ENCODE results near the gene FAM89A. TPM values are rescaled to one million over a fixed set of nuclear protein-coding genes. Genes with fewer than 3 reads are reported as not detected.

Gene FAM89A
- polyA plus RNA-seq, 1 of the 3 experiments (the other 2 are of a cell fraction) = 2.7 TPM

DNA sequence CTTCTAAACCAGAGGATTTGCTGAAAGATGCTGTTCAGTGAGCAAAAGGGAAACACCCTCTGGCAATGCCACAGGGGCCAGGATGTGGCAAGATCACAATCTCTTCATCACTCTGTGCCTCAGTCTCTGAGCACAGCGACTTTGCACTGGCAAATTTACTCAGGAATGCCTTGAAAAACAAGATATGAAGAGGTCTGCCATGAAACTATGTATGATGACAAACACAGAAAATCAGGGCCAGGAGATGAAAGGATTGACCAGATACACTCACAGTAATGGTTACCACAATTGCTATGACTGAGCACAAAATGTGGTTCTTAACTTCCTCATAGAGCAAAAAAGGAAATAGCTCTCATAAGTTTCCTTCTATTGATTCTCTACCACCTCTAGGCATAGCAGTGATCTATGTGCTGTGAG is 67.2 kb downstream of the FAM89A start:
- POLR2A ChIA-PET = no interaction called here
- CTCF ChIA-PET = no interaction called here
- no peak for DNase-seq

More for the DNA sequence above, 67.2 kb downstream of the FAM89A start:
- H3K9me2 ChIP-seq = no peaks in the 10 kb centered on the region
- H3K9ac ChIP-seq = no peak overlapping the region
- H3K4me1 ChIP-seq (ENCODE audit: control insufficient read depth in 1 of 2, insufficient read depth in 2 of 2, low read depth in 1 of 2, low read length in 1 of 2) = peaks cover 0 to 7% of the 10 kb centered on the region in 2 experiments; a peak in 2 of 4 replicates
- no peaks in the 10 kb centered on the region for H4K20me1 ChIP-seq (ENCODE audit: insufficient read depth)
- H3K9me3 ChIP-seq = no peaks in the 10 kb centered on the region
- no peaks in the 10 kb centered on the region for H3K27me3 ChIP-seq (ENCODE audit: insufficient read depth)
- no peak overlapping the region for H3K27ac ChIP-seq (ENCODE audit: low read depth in 2 of 2, low read length in 1 of 2)
- peaks cover 5% of the 10 kb centered on the region for H3F3A ChIP-seq (replicated peaks; ENCODE audit: insufficient read depth)
- 50% methylated on average over 1 of the region's 1 CpG for WGBS (ENCODE audit: low lambda C conversion rate)
- no peak overlapping the region for H3K4me3 ChIP-seq (ENCODE audit: low read depth in 2 of 2, low read length in 1 of 2)
- no peak overlapping the region for H3K4me2 ChIP-seq
- H3K79me2 ChIP-seq (ENCODE audit: insufficient read depth) = peaks cover 19% of the 10 kb centered on the region; the same call in 1 of the 2 replicates
- H2AFZ ChIP-seq (ENCODE audit: low read depth) = no peak overlapping the region
- TF ChIP-seq TAF1 (IDR thresholded peaks at IDR 0.05; ENCODE audit: borderline replicate concordance, low read depth, low read length) (no peak), TEAD4 (IDR thresholded peaks at IDR 0.05; ENCODE audit: borderline replicate concordance, insufficient read depth) (no peak), YY1 (IDR thresholded peaks at IDR 0.05; ENCODE audit: low read depth) (no peak), TCF12 (IDR thresholded peaks at IDR 0.05) (no peak), SMC3 (IDR thresholded peaks at IDR 0.05; ENCODE audit: low read depth, low read length) (no peak), RAD21 (IDR thresholded peaks at IDR 0.05; ENCODE audit: low read length) (no peak), NFIC (IDR thresholded peaks at IDR 0.05; ENCODE audit: borderline replicate concordance) (no peak), MXI1 (IDR thresholded peaks at IDR 0.05; ENCODE audit: low read depth, low read length) (no peak), RCOR1 (IDR thresholded peaks at IDR 0.05; ENCODE audit: low read length) (no peak), RFX5 (IDR thresholded peaks at IDR 0.05; ENCODE audit: low read length) (no peak), FOXJ3 (CRISPR knock-in tag; IDR thresholded peaks at IDR 0.05) (no peak), FOSL2 (IDR thresholded peaks at IDR 0.05; ENCODE audit: borderline replicate concordance, low read depth) (no peak)
- TF ChIP-seq, protein P1, sequence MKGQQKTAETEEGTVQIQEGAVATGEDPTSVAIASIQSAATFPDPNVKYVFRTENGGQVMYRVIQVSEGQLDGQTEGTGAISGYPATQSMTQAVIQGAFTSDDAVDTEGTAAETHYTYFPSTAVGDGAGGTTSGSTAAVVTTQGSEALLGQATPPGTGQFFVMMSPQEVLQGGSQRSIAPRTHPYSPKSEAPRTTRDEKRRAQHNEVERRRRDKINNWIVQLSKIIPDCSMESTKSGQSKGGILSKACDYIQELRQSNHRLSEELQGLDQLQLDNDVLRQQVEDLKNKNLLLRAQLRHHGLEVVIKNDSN (IDR thresholded peaks at IDR 0.05; ENCODE audit: borderline replicate concordance, low read depth) = no peak
- TF ChIP-seq, protein P2, sequence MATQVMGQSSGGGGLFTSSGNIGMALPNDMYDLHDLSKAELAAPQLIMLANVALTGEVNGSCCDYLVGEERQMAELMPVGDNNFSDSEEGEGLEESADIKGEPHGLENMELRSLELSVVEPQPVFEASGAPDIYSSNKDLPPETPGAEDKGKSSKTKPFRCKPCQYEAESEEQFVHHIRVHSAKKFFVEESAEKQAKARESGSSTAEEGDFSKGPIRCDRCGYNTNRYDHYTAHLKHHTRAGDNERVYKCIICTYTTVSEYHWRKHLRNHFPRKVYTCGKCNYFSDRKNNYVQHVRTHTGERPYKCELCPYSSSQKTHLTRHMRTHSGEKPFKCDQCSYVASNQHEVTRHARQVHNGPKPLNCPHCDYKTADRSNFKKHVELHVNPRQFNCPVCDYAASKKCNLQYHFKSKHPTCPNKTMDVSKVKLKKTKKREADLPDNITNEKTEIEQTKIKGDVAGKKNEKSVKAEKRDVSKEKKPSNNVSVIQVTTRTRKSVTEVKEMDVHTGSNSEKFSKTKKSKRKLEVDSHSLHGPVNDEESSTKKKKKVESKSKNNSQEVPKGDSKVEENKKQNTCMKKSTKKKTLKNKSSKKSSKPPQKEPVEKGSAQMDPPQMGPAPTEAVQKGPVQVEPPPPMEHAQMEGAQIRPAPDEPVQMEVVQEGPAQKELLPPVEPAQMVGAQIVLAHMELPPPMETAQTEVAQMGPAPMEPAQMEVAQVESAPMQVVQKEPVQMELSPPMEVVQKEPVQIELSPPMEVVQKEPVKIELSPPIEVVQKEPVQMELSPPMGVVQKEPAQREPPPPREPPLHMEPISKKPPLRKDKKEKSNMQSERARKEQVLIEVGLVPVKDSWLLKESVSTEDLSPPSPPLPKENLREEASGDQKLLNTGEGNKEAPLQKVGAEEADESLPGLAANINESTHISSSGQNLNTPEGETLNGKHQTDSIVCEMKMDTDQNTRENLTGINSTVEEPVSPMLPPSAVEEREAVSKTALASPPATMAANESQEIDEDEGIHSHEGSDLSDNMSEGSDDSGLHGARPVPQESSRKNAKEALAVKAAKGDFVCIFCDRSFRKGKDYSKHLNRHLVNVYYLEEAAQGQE (IDR thresholded peaks at IDR 0.05; ENCODE audit: low read depth, low read length) = no peak
- TF ChIP-seq, protein P3, sequence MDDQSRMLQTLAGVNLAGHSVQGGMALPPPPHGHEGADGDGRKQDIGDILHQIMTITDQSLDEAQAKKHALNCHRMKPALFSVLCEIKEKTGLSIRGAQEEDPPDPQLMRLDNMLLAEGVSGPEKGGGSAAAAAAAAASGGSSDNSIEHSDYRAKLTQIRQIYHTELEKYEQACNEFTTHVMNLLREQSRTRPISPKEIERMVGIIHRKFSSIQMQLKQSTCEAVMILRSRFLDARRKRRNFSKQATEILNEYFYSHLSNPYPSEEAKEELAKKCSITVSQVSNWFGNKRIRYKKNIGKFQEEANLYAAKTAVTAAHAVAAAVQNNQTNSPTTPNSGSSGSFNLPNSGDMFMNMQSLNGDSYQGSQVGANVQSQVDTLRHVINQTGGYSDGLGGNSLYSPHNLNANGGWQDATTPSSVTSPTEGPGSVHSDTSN (IDR thresholded peaks at IDR 0.05) = no peak
- TF ChIP-seq, protein P4, sequence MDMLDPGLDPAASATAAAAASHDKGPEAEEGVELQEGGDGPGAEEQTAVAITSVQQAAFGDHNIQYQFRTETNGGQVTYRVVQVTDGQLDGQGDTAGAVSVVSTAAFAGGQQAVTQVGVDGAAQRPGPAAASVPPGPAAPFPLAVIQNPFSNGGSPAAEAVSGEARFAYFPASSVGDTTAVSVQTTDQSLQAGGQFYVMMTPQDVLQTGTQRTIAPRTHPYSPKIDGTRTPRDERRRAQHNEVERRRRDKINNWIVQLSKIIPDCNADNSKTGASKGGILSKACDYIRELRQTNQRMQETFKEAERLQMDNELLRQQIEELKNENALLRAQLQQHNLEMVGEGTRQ (IDR thresholded peaks at IDR 0.05; ENCODE audit: borderline replicate concordance, low read depth, low read length) = no peak
- TF ChIP-seq, protein P5, sequence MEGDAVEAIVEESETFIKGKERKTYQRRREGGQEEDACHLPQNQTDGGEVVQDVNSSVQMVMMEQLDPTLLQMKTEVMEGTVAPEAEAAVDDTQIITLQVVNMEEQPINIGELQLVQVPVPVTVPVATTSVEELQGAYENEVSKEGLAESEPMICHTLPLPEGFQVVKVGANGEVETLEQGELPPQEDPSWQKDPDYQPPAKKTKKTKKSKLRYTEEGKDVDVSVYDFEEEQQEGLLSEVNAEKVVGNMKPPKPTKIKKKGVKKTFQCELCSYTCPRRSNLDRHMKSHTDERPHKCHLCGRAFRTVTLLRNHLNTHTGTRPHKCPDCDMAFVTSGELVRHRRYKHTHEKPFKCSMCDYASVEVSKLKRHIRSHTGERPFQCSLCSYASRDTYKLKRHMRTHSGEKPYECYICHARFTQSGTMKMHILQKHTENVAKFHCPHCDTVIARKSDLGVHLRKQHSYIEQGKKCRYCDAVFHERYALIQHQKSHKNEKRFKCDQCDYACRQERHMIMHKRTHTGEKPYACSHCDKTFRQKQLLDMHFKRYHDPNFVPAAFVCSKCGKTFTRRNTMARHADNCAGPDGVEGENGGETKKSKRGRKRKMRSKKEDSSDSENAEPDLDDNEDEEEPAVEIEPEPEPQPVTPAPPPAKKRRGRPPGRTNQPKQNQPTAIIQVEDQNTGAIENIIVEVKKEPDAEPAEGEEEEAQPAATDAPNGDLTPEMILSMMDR (IDR thresholded peaks at IDR 0.05) = no peak
- peaks cover 6% of the 10 kb centered on the region in 2 experiments for H3K36me3 ChIP-seq (replicated peaks in 1 of 2; ENCODE audit: control insufficient read depth in 1 of 2, insufficient read depth in 2 of 2, low read length in 1 of 2)
